GM12892 (cell line): ENCODE results near the gene CCDC88A.
"Not testable (repeated sequence)": the region's sequence is repeated elsewhere in the genome, so short reads cannot be mapped to it uniquely, and the experiment has no call there.

Experiments
- DNase-seq: peaks from one replicate; pipeline ENCODE4 v3.0.0; 2011; ENCODE audit not compliant: insufficient read length
- FAIRE-seq: peaks from 2 replicates; lab custom pipeline; 2011; peaks lifted over from hg19 to GRCh38; lab: Jason Lieb, UNC
- POLR2A ChIP-seq: IDR thresholded peaks from 2 replicates; pipeline ENCODE4 v1.6.1; 2011; ENCODE audit warnings: low read depth, low read length, control low read depth
- POLR2AphosphoS5 ChIP-seq: IDR thresholded peaks from 2 replicates; pipeline ENCODE4 v1.6.1; 2011; ENCODE audit warnings: low read depth, low read length, control low read depth
- TAF1 ChIP-seq: IDR thresholded peaks from 2 replicates; pipeline ENCODE4 v1.6.1; 2011; ENCODE audit warnings: low read depth, mild to moderate bottlenecking, control low read depth, low read length, borderline replicate concordance

Gene CCDC88A

DNA sequence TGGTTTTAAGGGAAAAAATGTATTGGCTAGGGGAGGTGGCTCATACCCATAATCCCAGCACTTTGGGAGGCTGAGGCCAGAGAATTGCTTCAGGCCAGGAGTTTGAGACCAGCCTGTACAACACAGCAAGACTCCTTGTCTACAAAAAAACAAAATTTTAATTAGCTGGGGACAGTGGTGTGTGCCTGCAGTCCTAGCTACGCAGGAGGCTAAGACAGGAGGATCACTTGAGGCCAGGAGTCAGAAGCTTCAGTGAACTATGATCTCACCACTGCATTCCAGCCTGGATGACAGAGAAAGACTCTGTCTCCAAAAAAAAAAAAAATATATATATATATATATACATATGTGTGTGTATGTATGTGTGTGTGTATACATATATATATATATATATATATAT, 18.5 kb downstream of the CCDC88A start:
- FAIRE-seq (peak; percentile 14), DNase-seq (no peak)
- no peak for TF ChIP-seq TAF1
- TF ChIP-seq POLR2A, result no peak
- TF ChIP-seq POLR2AphosphoS5, result no peak

- TF ChIP-seq TAF1, result no peak
- no peak for DNase-seq
Measured at GRCh38 chr2:55400332-55400731, 19.3 kb downstream of the CCDC88A start.

GRCh38 chr2:55399815-55400214, 19.8 kb downstream of the CCDC88A start:
- no peak for TF ChIP-seq TAF1
- no peak for TF ChIP-seq POLR2AphosphoS5
- no peak for TF ChIP-seq POLR2A
- no peak for DNase-seq
- FAIRE-seq, result no peak

More at GRCh38 chr2:55400332-55400731, 19.3 kb downstream of the CCDC88A start:
- FAIRE-seq, result no peak

DNA sequence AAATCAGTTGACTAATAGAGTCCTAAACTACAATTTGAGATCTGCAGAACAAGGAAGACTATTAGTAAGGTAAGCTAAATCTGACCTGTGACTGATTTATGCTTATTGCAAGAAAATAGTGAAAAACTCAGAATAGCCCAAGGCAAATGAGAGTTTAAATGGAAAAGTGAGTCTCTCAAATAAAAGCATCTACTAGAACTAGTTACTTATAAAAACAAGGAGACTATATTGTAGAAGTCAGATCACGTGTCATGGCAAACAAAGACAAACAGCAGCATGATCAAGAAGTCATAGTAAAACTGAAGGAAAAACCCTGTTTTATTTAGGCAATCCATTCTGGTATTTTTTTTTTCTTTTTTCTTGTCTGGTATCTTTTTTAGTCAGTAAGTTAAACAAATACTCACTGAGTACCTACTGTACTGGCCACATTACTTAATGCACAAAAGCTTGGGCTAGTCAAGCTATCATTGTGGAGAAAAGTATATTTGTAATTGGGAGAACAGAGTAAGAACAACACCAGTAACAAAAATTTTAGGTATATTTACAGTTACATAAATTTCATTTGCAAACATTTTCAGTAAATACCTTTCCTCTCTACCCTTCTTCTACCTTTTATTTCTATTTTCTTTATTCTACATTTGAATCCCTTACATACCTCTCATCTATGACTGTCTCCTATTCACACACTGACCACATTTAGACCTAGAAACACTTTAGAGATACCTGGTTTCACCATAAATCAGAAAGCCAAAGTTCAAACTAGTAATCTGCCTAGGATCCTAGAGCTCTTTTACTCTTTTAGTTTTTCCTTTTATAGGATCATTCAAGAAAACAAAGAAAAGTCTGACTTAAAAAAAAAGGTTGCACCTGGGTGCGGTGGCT, 23.7 kb downstream of the CCDC88A start:
- no peak for TF ChIP-seq POLR2A

DNA sequence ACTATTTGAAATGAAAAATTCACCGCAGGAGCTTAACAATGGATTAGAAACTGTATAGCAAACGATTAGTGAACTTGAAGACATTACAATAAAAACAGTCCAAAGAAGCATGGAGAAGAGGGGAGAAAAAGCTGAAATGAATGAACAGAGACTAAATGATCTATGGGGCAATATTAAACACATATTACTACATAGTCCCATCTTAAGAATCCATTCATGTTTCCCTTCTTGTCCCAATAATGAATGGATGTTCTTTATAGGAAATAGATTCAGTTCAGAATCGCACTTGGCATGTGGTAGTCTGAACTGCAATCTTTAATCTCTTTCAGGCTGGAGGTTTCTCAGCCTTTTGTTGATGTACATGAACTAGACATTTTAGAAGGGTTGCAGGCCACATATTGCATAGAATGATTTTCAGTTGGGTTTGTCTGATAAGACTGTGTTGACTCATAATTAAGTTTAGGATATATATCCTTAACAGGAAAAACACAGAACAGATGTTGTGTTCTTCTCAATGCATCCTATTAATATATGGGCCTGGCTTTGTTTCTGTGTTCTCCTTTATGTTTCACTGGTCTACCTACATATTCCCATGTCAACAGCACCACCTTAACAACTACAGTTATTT, 27.9 kb downstream of the CCDC88A start:
- TF ChIP-seq TAF1 (no peak), POLR2A (no peak), POLR2AphosphoS5 (no peak)
- no peak for FAIRE-seq

More for the DNA sequence above, 23.7 kb downstream of the CCDC88A start:
- no peak for DNase-seq
- peak; percentile 70 for FAIRE-seq

DNA sequence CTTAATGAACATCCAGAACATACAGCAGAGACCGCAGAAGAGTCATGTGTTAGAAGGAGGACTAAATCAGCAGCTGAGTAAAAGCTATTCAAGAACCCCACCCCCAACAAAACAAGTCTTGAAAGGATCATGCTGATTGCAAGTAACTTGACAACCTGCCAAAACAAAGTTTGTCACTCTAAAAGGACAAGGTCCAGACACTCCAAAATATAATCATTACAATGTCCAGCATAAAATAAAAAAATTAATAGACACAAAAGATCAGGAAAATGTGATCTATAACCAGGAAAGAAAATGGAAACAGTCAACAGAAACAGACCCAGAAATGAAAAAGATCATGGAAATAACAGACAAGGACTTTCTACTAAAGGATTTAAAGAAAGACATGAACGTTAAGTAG, 28.5 kb downstream of the CCDC88A start:
- DNase-seq (no peak), FAIRE-seq (no peak)
- TF ChIP-seq TAF1 (no peak), POLR2A (no peak), POLR2AphosphoS5 (no peak)

More for the DNA sequence above, 27.9 kb downstream of the CCDC88A start:
- DNase-seq, result no peak

GRCh38 chr2:55385516-55385915, 34.1 kb downstream of the CCDC88A start:
- not testable (repeated sequence) for FAIRE-seq, DNase-seq

- TF ChIP-seq POLR2AphosphoS5 (no peak), POLR2A (no peak), TAF1 (no peak)
- DNase-seq (no peak), FAIRE-seq (no peak)
Measured at GRCh38 chr2:55384786-55385185, 34.9 kb downstream of the CCDC88A start.

DNA sequence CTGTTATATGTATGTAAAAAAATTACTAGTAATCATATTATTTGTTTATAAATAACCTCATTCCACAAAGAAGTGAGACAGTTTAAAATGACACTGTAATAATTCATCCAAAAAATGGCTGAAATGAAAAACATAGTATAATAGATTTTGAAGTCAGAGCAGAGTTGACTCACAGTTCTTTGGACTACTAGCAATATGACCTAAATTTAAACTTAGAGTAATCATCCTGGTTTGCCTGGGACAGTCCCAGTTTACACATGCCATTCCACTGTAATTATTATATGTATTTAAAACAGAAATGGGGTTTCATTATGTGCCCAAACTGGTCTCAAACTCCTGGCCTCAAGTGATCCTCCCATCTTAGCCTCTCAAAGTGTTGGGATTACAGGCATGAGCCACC, 48.3 kb downstream of the CCDC88A start:
- FAIRE-seq, result no peak
- no peak for DNase-seq
- TF ChIP-seq POLR2A (no peak), POLR2AphosphoS5 (no peak), TAF1 (no peak)

DNA sequence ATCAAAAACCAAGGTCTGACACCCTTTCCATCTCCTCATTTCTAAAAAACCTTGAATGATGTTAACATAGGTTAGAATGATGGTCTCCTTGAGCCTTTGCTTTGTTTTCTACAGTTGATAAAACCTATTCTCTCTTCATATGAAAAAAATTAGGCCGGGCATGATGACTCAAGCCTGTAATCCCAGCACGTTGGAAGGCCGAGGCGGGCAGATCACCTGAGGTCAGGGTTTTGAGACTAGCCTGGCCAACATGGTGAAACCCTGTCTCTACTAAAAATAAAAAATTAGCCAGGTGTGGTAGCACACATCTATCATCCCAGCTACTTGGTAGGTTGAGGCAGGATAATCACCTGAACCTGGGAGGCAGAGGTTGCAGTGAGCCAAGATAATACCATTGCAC, 49.4 kb downstream of the CCDC88A start:
- TF ChIP-seq TAF1 (no peak), POLR2AphosphoS5 (no peak), POLR2A (no peak)
- DNase-seq, result no peak
- no peak for FAIRE-seq

GRCh38 chr2:55365303-55365702, 54.4 kb downstream of the CCDC88A start:
- DNase-seq, result no peak
- TF ChIP-seq POLR2A (no peak), TAF1 (no peak), POLR2AphosphoS5 (no peak)
- no peak for FAIRE-seq

- TF ChIP-seq TAF1, result no peak
- TF ChIP-seq POLR2A, result no peak
- TF ChIP-seq POLR2AphosphoS5, result no peak
- FAIRE-seq (no peak), DNase-seq (no peak)
Measured at GRCh38 chr2:55364189-55365055, 55.2 kb downstream of the CCDC88A start.
